Measurements from ENCODE around the gene CALHM5.

The CALHM5 gene

DNA sequence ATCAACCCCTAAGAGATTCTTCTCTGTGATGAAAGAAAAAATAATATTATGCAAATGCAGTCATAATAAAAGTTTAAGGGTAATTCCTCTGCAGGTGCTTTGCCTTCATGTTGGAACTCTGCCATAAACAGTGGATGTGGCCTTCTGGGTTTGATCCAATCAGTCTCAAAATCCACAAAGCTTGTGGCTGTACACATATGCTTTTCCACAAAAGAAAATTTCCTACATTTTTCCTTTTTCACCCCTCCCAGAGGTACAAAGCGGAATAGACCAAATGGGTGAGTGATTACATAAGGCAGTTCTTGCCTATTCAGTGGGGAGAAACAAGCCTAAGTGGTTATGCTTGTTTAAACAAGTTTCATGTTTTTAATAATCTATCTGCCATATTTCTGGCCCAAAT lies 16.7 kb downstream of the CALHM5 start:
- Mint-ChIP-seq H3K4me1 (no peaks in the 10 kb centered on the region), H3K27me3 (peaks cover 26% of the 10 kb centered on the region), H3K27ac (no peak overlapping the region), H3K4me3 (no peak overlapping the region), H3K9me3 (no peaks in the 10 kb centered on the region)
- ATAC-seq (no peak), DNase-seq (no peak)

DNA sequence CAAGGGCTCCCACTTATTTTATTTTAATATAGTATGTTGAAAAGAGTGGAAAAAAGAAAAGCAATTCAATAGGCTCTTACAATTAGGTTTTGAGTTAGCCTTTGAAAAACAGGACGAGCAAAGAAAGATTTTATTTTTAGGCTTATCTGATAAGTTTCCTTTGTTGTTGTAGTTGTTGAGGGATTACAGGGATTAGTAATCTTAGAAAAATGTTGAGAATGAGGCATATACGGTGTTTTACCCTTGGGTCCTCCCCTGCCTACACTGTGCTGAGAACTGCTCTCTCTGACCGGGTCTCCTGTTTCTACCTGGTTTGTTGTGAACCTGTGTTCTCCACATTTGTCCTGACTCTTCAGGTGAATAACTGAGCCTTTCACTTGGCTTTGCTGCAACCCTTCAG lies 17.3 kb downstream of the CALHM5 start:
- Mint-ChIP-seq H3K4me3 (no peak overlapping the region), H3K27ac (no peak overlapping the region), H3K27me3 (peaks cover 29% of the 10 kb centered on the region), H3K9me3 (no peaks in the 10 kb centered on the region), H3K4me1 (no peaks in the 10 kb centered on the region)
- DNase-seq = no peak
- no peak for ATAC-seq

DNA sequence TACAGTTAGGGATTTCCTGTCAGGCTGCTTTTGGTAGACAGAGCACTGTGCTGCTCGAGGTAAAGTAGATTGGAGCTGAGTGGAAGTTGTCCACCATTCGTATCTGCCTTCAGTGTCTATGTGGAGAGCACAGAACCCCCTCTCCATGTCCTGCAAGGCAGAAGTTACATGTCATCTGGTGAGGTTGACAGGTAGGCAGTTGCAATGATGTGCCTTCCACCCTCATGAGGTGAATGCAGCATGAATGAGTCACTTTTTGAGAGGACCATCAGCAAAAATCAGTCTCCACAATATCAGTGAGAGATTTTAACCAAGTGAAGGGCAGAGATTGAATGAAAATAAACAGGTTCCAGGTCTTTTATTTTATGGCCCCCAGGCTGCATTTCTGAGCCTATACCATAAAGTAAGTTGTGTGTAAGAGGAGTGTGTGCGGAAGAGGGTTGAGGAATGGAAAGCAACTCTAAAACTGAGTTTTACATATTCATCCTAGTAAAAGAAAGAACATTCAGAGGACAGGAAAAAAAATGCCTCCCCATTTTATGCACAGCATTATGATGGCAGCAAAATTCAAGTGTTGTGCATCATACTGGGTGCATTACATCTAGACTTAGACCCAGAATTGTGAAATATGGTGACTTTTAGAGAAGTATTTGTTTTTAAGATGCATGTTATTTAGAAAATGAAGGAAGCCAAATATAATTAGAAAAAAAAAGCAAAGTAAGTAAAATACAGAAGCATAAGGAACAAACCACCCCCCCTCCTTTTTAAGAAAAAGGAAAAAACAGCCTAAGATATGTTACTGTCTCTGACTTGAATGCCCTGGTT lies 18.2 kb downstream of the CALHM5 start:
- ATAC-seq (no peak), DNase-seq (no peak)
- H3K4me3 Mint-ChIP-seq = no peak overlapping the region
- no peaks in the 10 kb centered on the region for H3K4me1 Mint-ChIP-seq
- H3K9me3 Mint-ChIP-seq = no peaks in the 10 kb centered on the region
- H3K27me3 Mint-ChIP-seq = peaks cover 33% of the 10 kb centered on the region
- H3K27ac Mint-ChIP-seq = no peak overlapping the region

- Mint-ChIP-seq H3K4me3 (no peak overlapping the region), H3K9me3 (no peaks in the 10 kb centered on the region), H3K27me3 (peaks cover 33% of the 10 kb centered on the region), H3K4me1 (no peaks in the 10 kb centered on the region), H3K27ac (no peak overlapping the region)
- DNase-seq (no peak), ATAC-seq (no peak)
These were observed 19.0 kb downstream of the CALHM5 start for GRCh38 chr6:116530436-116530835.

GRCh38 chr6:116531675-116532570 lies 20.5 kb downstream of the CALHM5 start:
- H3K4me3 Mint-ChIP-seq = no peak overlapping the region
- H3K9me3 Mint-ChIP-seq = no peaks in the 10 kb centered on the region
- H3K27me3 Mint-ChIP-seq = peaks cover 33% of the 10 kb centered on the region
- peak; percentile 46 to 54 for DNase-seq
- no peak overlapping the region for H3K27ac Mint-ChIP-seq
- no peaks in the 10 kb centered on the region for H3K4me1 Mint-ChIP-seq
- ATAC-seq = peak; percentile 88

DNA sequence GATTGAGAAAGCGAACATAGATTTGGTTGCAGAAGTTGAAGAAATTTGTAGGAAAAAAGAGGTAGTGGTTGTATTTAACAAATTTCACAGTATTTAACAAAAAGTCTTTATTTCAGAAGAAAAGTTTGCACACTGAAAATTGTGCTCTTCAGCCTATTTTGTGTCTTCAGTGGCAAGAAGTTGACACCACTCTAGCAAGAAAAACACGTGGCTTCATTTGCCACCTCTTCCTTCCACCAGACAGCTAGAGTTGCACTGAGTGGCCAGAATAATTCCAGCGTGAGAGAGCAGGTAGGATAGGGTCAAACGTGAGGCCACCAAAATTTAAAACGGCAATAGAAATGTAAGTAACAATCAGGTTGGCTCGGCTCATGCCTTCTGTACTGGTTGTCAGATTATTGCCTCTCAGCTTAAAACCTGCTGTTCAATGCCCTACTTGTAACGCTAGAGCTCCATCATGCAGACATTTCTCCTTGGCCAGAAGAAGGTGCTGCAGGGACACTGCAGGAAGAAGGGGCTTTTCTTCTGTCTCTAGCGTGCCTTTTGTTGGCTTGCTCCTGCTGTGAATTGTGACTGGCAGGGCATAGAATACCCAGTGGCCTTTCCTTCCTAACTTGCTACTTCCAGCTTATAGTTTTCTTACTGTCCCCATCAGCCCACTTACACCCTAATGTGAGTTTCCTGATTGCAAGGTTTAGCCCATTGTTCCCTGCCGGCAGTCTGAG lies 22.0 kb downstream of the CALHM5 start:
- Mint-ChIP-seq H3K27ac (no peak overlapping the region), H3K4me1 (no peaks in the 10 kb centered on the region), H3K27me3 (peaks cover 33% of the 10 kb centered on the region), H3K9me3 (no peaks in the 10 kb centered on the region), H3K4me3 (no peak overlapping the region)
- DNase-seq = no peak
- no peak for ATAC-seq

GRCh38 chr6:116535109-116535508 lies 23.7 kb downstream of the CALHM5 start:
- Mint-ChIP-seq H3K27ac (no peak overlapping the region), H3K4me1 (no peaks in the 10 kb centered on the region), H3K9me3 (no peaks in the 10 kb centered on the region), H3K27me3 (peaks cover 18% of the 10 kb centered on the region), H3K4me3 (no peak overlapping the region)
- DNase-seq (no peak), ATAC-seq (no peak)

GRCh38 chr6:116536216-116536621 lies 24.8 kb downstream of the CALHM5 start:
- DNase-seq (peak; percentile 18 to 32), ATAC-seq (peak; percentile 57)

DNA sequence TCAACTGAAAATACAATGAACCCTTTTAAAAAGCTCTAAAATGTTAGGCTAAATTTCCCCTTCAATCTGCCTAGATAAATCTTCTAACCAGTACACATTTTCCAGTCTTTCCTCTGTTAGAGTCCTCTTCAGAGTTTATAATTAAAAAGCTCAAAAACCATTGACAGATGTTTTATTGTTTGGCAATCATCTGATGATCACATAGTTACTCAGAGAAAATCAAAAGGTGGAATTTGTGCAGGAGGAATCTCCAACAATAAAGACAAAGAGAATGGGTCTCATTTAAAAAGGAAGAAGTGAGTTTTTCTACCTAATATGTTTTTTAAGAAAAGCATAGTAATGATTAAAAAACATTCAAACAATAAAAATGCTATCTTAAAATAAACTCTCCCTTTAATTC lies 31.0 kb downstream of the CALHM5 start:
- no peak overlapping the region for H3K4me3 Mint-ChIP-seq
- DNase-seq = no peak
- no peak overlapping the region for H3K27ac Mint-ChIP-seq
- ATAC-seq = no peak
- peaks cover 26% of the 10 kb centered on the region for H3K27me3 Mint-ChIP-seq
- no peaks in the 10 kb centered on the region for H3K9me3 Mint-ChIP-seq
- H3K4me1 Mint-ChIP-seq = no peaks in the 10 kb centered on the region

More at GRCh38 chr6:116536216-116536621, 24.8 kb downstream of the CALHM5 start:
- H3K9me3 Mint-ChIP-seq = no peaks in the 10 kb centered on the region
- no peak overlapping the region for H3K4me3 Mint-ChIP-seq
- H3K4me1 Mint-ChIP-seq = no peaks in the 10 kb centered on the region
- H3K27me3 Mint-ChIP-seq = peaks cover 20% of the 10 kb centered on the region
- H3K27ac Mint-ChIP-seq = no peak overlapping the region

DNA sequence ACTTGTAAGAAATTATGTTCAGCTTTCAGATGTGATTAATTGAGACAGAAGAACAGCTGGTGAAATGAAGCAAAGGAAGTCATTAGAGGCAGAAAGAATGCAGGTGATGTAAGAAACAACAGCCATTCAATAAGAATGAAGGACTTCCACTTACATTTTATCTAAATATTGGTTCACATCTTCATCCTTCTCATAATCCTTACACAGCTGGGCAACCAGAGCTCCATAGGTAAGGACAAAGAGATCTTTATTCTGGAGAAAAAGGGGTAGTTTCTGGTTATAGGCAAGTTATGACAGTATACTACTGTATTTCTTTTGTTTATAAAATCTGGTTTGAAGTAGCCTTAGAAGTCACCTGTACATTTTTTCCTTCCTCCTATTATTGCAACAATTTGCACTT lies 31.7 kb downstream of the CALHM5 start:
- Mint-ChIP-seq H3K27ac (no peak overlapping the region), H3K4me3 (no peak overlapping the region), H3K27me3 (peaks cover 26% of the 10 kb centered on the region), H3K9me3 (no peaks in the 10 kb centered on the region), H3K4me1 (no peaks in the 10 kb centered on the region)
- DNase-seq = no peak
- ATAC-seq = no peak

GRCh38 chr6:116545651-116546050 lies 34.2 kb downstream of the CALHM5 start, which contains the start of gene TRAPPC3L:
TRAPPC3L (minus strand) TSS chr6:116545684; CDS start chr6:116545514, 170 bp downstream.
- no peak within 1 kb of the TSS for H3K27ac Mint-ChIP-seq
- no peaks in the 10 kb centered on the region for H3K9me3 Mint-ChIP-seq

GRCh38 chr6:116547358-116547757 lies 35.9 kb downstream of the CALHM5 start:
- no peak overlapping the region for H3K27ac Mint-ChIP-seq
- ATAC-seq (no peak), DNase-seq (no peak)
- peaks cover 20% of the 10 kb centered on the region for H3K27me3 Mint-ChIP-seq
- H3K9me3 Mint-ChIP-seq = no peaks in the 10 kb centered on the region
- no peaks in the 10 kb centered on the region for H3K4me1 Mint-ChIP-seq
- no peak overlapping the region for H3K4me3 Mint-ChIP-seq

More at GRCh38 chr6:116545651-116546050, 34.2 kb downstream of the CALHM5 start, which contains the start of gene TRAPPC3L:
- Mint-ChIP-seq H3K4me3 (no peak within 1 kb of the TSS), H3K27me3 (peaks cover 23% of the 10 kb centered on the region), H3K4me1 (no peaks in the 10 kb centered on the region)
- no peak for DNase-seq
- no peak for ATAC-seq

DNA sequence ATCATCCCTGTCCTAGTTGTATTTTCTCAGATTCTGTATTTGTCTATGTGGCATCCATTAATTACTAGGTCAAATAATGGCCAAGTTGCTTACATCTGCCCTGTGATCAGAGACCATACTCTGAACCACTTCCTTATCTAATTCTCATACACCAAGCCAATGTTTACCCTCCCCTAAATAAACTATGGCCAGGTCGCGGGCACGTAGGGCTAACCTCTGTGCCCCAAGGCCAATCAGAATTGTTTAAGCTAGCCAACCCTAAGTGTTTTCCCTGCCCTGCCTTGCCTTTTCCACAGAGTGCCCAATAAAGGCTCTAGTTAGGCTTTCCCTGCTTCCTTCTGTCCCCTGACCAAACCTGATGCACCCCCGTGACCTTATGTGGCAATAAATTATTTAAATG lies 39.4 kb downstream of the CALHM5 start:
- H3K4me1 Mint-ChIP-seq = no peaks in the 10 kb centered on the region
- H3K27me3 Mint-ChIP-seq = peaks cover 18% of the 10 kb centered on the region
- DNase-seq (no peak), ATAC-seq (no peak)
- H3K27ac Mint-ChIP-seq = no peak overlapping the region
- no peaks in the 10 kb centered on the region for H3K9me3 Mint-ChIP-seq
- H3K4me3 Mint-ChIP-seq = no peak overlapping the region

GRCh38 chr6:116553451-116553850 lies 42.0 kb downstream of the CALHM5 start, which contains the start of gene CALHM4:
CALHM4 (plus strand) TSS chr6:116553751; CDS start chr6:116553794, 43 bp downstream.
- Mint-ChIP-seq H3K27me3 (peaks cover 18% of the 10 kb centered on the region), H3K4me1 (no peaks in the 10 kb centered on the region), H3K27ac (no peak within 1 kb of the TSS)

GRCh38 chr6:116556065-116556464 lies 44.6 kb downstream of the CALHM5 start:
- H3K4me3 Mint-ChIP-seq = no peak overlapping the region
- no peak for DNase-seq
- no peaks in the 10 kb centered on the region for H3K9me3 Mint-ChIP-seq
- H3K27ac Mint-ChIP-seq = no peak overlapping the region
- H3K27me3 Mint-ChIP-seq = peaks cover 12% of the 10 kb centered on the region
- no peaks in the 10 kb centered on the region for H3K4me1 Mint-ChIP-seq
- ATAC-seq = no peak

More at GRCh38 chr6:116553451-116553850, 42.0 kb downstream of the CALHM5 start, which contains the start of gene CALHM4:
- no peak within 1 kb of the TSS for H3K4me3 Mint-ChIP-seq
- DNase-seq (no peak), ATAC-seq (no peak)
- no peaks in the 10 kb centered on the region for H3K9me3 Mint-ChIP-seq
